Measurements from ENCODE around the gene MGAT5.

Gene MGAT5

GRCh38 chr2:134491771-134492441, 238.0 kb downstream of the MGAT5 start:
- no peaks in the 10 kb centered on the region for H3K9me3 Mint-ChIP-seq
- no peak overlapping the region for H3K27ac Mint-ChIP-seq
- ATAC-seq (no peak), DNase-seq (ENCODE audit: low spot score in 2 of 2) (no peak)
- H3K36me3 Mint-ChIP-seq: no peaks in the 10 kb centered on the region
- no peak overlapping the region for H3K4me3 Mint-ChIP-seq
- H3K4me1 Mint-ChIP-seq: peaks cover 5% of the 10 kb centered on the region

- no peak for DNase-seq (ENCODE audit: low spot score in 2 of 2)
- Mint-ChIP-seq H3K36me3 (no peaks in the 10 kb centered on the region), H3K4me3 (no peak overlapping the region), H3K9me3 (no peaks in the 10 kb centered on the region), H3K4me1 (peaks cover 5% of the 10 kb centered on the region), H3K27ac (no peak overlapping the region)
- no peak for ATAC-seq
These were observed 239.9 kb downstream of the MGAT5 start for GRCh38 chr2:134493797-134494196.

GRCh38 chr2:134498654-134499053, 244.8 kb downstream of the MGAT5 start:
- Mint-ChIP-seq H3K36me3 (no peaks in the 10 kb centered on the region), H3K4me1 (no peaks in the 10 kb centered on the region), H3K9me3 (no peaks in the 10 kb centered on the region), H3K4me3 (no peak overlapping the region), H3K27ac (no peak overlapping the region)
- no peak for ATAC-seq
- DNase-seq (ENCODE audit: low spot score in 2 of 2): no peak

- ATAC-seq (no peak), DNase-seq (ENCODE audit: low spot score in 2 of 2) (no peak)
These were observed 245.5 kb downstream of the MGAT5 start for GRCh38 chr2:134499307-134499926.

GRCh38 chr2:134500211-134500935, 246.5 kb downstream of the MGAT5 start:
- no peak overlapping the region for H3K27ac Mint-ChIP-seq
- H3K4me1 Mint-ChIP-seq: no peaks in the 10 kb centered on the region
- ATAC-seq (no peak), DNase-seq (ENCODE audit: low spot score in 2 of 2) (no peak)
- no peak overlapping the region for H3K4me3 Mint-ChIP-seq
- no peaks in the 10 kb centered on the region for H3K36me3 Mint-ChIP-seq
- H3K9me3 Mint-ChIP-seq: no peaks in the 10 kb centered on the region

More at GRCh38 chr2:134499307-134499926, 245.5 kb downstream of the MGAT5 start:
- no peaks in the 10 kb centered on the region for H3K36me3 Mint-ChIP-seq
- H3K4me3 Mint-ChIP-seq: no peak overlapping the region
- no peaks in the 10 kb centered on the region for H3K4me1 Mint-ChIP-seq
- H3K9me3 Mint-ChIP-seq: no peaks in the 10 kb centered on the region
- no peak overlapping the region for H3K27ac Mint-ChIP-seq

- Mint-ChIP-seq H3K9me3 (no peaks in the 10 kb centered on the region), H3K4me3 (no peak overlapping the region), H3K27ac (no peak overlapping the region), H3K4me1 (no peaks in the 10 kb centered on the region), H3K36me3 (no peaks in the 10 kb centered on the region)
- DNase-seq (ENCODE audit: low spot score in 2 of 2) (no peak), ATAC-seq (no peak)
These were observed 247.7 kb downstream of the MGAT5 start for GRCh38 chr2:134501476-134502091.

- Mint-ChIP-seq H3K27ac (no peak overlapping the region), H3K4me1 (no peaks in the 10 kb centered on the region)
These were observed 248.2 kb downstream of the MGAT5 start for GRCh38 chr2:134502104-134502503.

More at GRCh38 chr2:134502104-134502503, 248.2 kb downstream of the MGAT5 start:
- H3K4me3 Mint-ChIP-seq: no peak overlapping the region
- no peak for DNase-seq (ENCODE audit: low spot score in 2 of 2)
- no peaks in the 10 kb centered on the region for H3K36me3 Mint-ChIP-seq
- no peak for ATAC-seq
- H3K9me3 Mint-ChIP-seq: no peaks in the 10 kb centered on the region

All from stimulated activated effector memory CD8-positive, alpha-beta T cell treated with anti-CD3 and anti-CD28 coated beads, Interleukin-12 subunit alpha, Interleukin-12 subunit beta, amount 100 ng/mL, for 72 hours (primary cell).